Osteocyte (in vitro differentiated cells): ENCODE data around the gene R3HDM4. TPM values are rescaled to one million over a fixed set of nuclear protein-coding genes. Genes with fewer than 3 reads are reported as not detected.
A peak's percentile ranks its signal among the peaks of the same experiment; 100 is the strongest.

ENCODE experiments used
- DNase-seq: peaks from one replicate; pipeline ENCODE4 v3.0.0; 2021; ENCODE audit warnings: mixed read lengths; ENCODE audit not compliant: unreplicated experiment; ENCODE audit errors: extremely low spot score
- H3K27ac Mint-ChIP-seq: one replicate; pipeline ENCODE4 v1.8.0; 2021; ENCODE audit warnings: mild to moderate bottlenecking, mixed read lengths; ENCODE audit not compliant: unreplicated experiment
- H3K27me3 Mint-ChIP-seq: one replicate; pipeline ENCODE4 v1.8.0; 2021; ENCODE audit warnings: mixed read lengths; ENCODE audit not compliant: unreplicated experiment
- H3K36me3 Mint-ChIP-seq: one replicate; pipeline ENCODE4 v1.8.0; 2021; ENCODE audit warnings: mixed read lengths; ENCODE audit not compliant: unreplicated experiment
- H3K4me1 Mint-ChIP-seq: one replicate; pipeline ENCODE4 v1.8.0; 2021; ENCODE audit warnings: mixed read lengths; ENCODE audit not compliant: unreplicated experiment
- H3K4me3 Mint-ChIP-seq: one replicate; pipeline ENCODE4 v1.8.0; 2021; ENCODE audit warnings: mild to moderate bottlenecking, moderate library complexity, mixed read lengths; ENCODE audit not compliant: unreplicated experiment
- H3K9me3 Mint-ChIP-seq: one replicate; pipeline ENCODE4 v1.8.0; 2021; ENCODE audit warnings: mixed read lengths; ENCODE audit not compliant: unreplicated experiment
- total RNA-seq: library from RNA; stranded (reverse); gene quantifications from 2 replicates; pipeline ENCODE4 v1.2.1, GENCODE V29; 2021
- TF ChIP-seq, protein P1 (sequence below): fragments of 200-600 bp; sonication (generic); IDR thresholded peaks from 2 replicates; pipeline ENCODE4 v1.5.0; 2021; ENCODE audit warnings: antibody characterized with exemption, mild to moderate bottlenecking, moderate library complexity

Gene R3HDM4
- total RNA-seq, 1 donor from 2014 or later: 63.5 TPM

DNA sequence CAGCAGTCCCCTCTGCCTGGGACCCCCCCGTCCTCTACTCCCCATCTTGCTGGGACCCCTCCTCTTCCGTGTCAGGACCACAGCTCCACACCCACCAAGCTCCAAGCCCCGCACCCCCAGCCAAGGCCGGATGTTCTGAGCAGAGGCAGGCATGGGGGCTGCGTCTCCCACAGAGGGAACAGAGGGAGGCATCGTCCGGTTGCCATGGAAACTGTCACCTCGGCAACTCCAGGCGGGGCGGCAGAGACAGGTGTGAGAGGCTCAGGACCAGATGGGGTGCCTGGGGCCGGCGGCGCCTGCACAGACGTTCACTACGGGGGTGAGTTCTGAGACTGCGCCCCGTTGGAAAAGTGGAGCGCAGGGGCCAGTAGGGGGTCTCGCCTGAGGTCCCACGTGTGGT lies 14.4 kb downstream of the R3HDM4 start:
- DNase-seq: no peak
- TF ChIP-seq, protein P1, sequence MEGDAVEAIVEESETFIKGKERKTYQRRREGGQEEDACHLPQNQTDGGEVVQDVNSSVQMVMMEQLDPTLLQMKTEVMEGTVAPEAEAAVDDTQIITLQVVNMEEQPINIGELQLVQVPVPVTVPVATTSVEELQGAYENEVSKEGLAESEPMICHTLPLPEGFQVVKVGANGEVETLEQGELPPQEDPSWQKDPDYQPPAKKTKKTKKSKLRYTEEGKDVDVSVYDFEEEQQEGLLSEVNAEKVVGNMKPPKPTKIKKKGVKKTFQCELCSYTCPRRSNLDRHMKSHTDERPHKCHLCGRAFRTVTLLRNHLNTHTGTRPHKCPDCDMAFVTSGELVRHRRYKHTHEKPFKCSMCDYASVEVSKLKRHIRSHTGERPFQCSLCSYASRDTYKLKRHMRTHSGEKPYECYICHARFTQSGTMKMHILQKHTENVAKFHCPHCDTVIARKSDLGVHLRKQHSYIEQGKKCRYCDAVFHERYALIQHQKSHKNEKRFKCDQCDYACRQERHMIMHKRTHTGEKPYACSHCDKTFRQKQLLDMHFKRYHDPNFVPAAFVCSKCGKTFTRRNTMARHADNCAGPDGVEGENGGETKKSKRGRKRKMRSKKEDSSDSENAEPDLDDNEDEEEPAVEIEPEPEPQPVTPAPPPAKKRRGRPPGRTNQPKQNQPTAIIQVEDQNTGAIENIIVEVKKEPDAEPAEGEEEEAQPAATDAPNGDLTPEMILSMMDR: no peak
- no peak overlapping the region for H3K27ac Mint-ChIP-seq

DNA sequence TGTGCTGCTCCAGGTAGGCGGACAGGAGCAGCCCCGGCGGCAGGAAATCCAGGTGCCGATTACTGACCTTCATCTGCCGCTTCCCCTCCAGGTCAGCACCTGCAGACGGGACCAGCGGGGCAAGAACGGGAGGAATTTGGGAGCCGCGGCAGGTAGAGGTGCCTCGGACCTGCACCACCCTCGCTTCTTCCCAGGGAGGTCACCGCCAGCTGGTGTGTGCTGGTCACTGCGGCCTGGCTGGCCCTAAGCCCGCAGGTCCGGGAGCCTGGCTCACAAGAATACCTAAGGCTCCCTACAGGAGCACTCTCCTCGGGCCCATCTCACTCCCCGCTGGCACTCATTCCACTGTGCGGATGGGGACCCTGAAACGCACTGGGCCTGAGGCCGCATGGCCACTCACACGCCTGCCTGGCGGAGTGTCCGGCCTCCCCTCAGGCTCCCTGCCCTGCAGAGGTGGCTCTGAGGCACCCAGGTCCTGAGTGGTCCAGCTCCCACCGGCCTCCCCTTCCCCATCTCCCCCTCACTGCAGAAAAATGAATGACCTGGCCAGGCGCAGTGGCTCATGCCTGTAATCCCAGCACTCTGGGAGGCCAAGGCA lies 15.5 kb downstream of the R3HDM4 start:
- Mint-ChIP-seq H3K36me3 (peaks cover 7% of the 10 kb centered on the region), H3K4me1 (peaks cover 9% of the 10 kb centered on the region), H3K27ac (no peak overlapping the region), H3K27me3 (no peaks in the 10 kb centered on the region), H3K4me3 (no peak overlapping the region), H3K9me3 (no peaks in the 10 kb centered on the region)
- DNase-seq: no peak
- TF ChIP-seq, protein P1: no peak

More for the DNA sequence above, 14.4 kb downstream of the R3HDM4 start:
- H3K4me3 Mint-ChIP-seq: no peak overlapping the region
- peaks cover 6% of the 10 kb centered on the region for H3K4me1 Mint-ChIP-seq
- H3K27me3 Mint-ChIP-seq: no peaks in the 10 kb centered on the region
- peaks cover 9% of the 10 kb centered on the region for H3K36me3 Mint-ChIP-seq
- no peaks in the 10 kb centered on the region for H3K9me3 Mint-ChIP-seq

DNA sequence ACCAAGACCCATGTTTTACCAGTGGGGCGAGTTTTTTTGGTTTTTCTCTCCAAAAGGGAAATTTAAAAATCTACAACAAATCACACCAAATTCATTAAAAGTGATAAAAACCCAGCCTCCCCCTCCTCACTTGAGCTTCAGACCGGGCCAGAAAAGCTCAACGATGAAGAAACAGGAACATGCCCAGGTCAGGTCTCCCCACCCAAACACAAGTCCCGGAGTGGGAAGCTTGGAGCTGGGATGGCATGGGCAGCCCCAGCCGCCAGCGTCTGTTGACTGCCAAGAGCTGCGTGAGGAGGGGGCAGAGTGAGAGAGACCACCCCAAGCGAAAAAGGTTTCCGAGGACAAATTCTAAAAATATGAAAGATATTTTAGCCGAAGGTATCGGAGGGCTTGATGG lies 16.0 kb downstream of the R3HDM4 start:
- Mint-ChIP-seq H3K4me3 (no peak overlapping the region), H3K36me3 (peaks cover 7% of the 10 kb centered on the region), H3K27ac (no peak overlapping the region), H3K27me3 (no peaks in the 10 kb centered on the region), H3K9me3 (no peaks in the 10 kb centered on the region), H3K4me1 (peaks cover 11% of the 10 kb centered on the region)
- TF ChIP-seq, protein P1: no peak
- DNase-seq: no peak

DNA sequence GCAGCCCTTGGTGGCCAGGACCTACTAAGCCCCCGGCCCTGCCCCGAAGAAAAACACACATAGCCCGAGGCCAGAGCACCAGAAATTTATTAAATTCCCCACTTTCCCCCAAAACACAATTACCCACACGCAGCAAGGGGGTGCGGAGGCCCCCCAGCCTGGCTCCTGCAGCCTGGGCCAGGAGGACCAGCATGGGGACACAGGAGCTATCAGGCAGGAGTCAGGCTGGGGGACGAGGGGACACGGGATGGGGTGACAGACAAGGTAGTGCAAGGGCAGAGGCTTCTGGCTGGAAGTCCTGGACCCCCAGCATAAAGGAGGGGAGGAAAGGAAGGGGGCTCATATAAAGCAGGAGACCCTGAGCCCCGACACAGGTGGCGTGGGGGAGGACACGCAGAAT lies 16.6 kb downstream of the R3HDM4 start:
- DNase-seq: no peak
- Mint-ChIP-seq H3K4me1 (peaks cover 13% of the 10 kb centered on the region), H3K36me3 (peaks cover 7% of the 10 kb centered on the region), H3K27ac (no peak overlapping the region), H3K27me3 (no peaks in the 10 kb centered on the region), H3K9me3 (no peaks in the 10 kb centered on the region), H3K4me3 (no peak overlapping the region)
- TF ChIP-seq, protein P1: no peak

DNA sequence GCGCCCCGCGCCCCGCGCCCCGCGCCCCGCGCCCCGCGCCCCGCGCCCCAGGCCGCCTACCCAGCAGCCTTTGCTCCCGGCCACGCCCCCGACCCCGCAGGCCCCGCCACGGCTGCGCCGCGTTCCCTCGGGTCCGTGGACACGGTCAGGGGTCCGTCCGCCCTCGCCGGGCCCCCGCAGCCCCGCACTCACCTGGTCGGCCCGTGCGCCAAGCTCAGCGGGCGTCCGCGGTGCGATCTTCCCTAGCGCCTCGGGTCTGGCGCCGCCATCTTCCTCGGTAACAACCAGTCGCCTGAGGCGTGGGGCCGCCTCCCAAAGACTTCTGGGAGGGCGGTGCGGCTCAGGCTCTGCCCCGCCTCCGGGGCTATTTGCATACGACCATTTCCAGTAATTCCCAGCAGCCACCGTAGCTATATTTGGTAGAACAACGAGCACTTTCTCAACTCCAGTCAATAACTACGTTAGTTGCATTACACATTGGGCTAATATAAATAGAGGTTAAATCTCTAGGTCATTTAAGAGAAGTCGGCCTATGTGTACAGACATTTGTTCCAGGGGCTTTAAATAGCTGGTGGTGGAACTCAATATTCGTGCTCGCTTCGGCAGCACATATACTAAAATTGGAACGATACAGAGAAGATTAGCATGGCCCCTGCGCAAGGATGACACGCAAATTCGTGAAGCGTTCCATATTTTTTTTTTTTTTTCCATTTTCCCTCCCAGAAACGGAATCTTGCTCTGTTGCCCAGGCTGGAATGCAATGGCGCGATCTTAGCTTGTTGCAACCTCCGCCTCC lies 19.9 kb downstream of the R3HDM4 start, which contains the start of the genes MED16 and RNU6-9:
TSS of gene MED16 (minus strand) at position 294 of the 796 bp plus-strand sequence. CDS start 2,056 bp downstream, outside the sequence.
TSS of gene RNU6-9 (plus strand) at position 591 of the 796 bp plus-strand sequence.
- peaks cover 7% of the 10 kb centered on the region for H3K36me3 Mint-ChIP-seq
- peak within 1 kb of the TSS; percentile 82 for H3K4me3 Mint-ChIP-seq
- H3K27me3 Mint-ChIP-seq: no peaks in the 10 kb centered on the region
- no peaks in the 10 kb centered on the region for H3K9me3 Mint-ChIP-seq
- H3K27ac Mint-ChIP-seq: peak within 1 kb of the TSS; percentile 99
- TF ChIP-seq, protein P1: no peak
- DNase-seq: peak; percentile 97
- peaks cover 17% of the 10 kb centered on the region for H3K4me1 Mint-ChIP-seq
